ENCODE results near the gene ATL1. TPM values are rescaled to one million over a fixed set of nuclear protein-coding genes. Genes with fewer than 3 reads are reported as not detected.
A peak's percentile ranks its signal among the peaks of the same experiment; 100 is the strongest.
"Not testable (repeated sequence)": the region's sequence is repeated elsewhere in the genome, so short reads cannot be mapped to it uniquely, and the experiment has no call there.

The ATL1 gene
- total and polyA plus RNA-seq, 4 donors: 3.9 to 11.0 (median 8.6) TPM

- peak; percentile 4 for ATAC-seq (ENCODE audit: low FRiP score)
- Histone ChIP-seq H3K27me3 (ENCODE audit: control insufficient read depth in 1 of 2, insufficient read depth in 2 of 2, low read length in 1 of 2) (no peaks in the 10 kb centered on the region), H3K9me3 (ENCODE audit: control insufficient read depth, low read length) (no peaks in the 10 kb centered on the region), H3K4me3 (ENCODE audit: low read length in 2 of 2) (no peak overlapping the region), H3K27ac (ENCODE audit: low read depth in 1 of 2, low read length in 2 of 2) (no peak overlapping the region), H3K36me3 (ENCODE audit: control insufficient read depth in 1 of 2, insufficient read depth in 2 of 2, low read length in 1 of 2) (no peaks in the 10 kb centered on the region), H3K4me1 (ENCODE audit: control insufficient read depth in 1 of 2, insufficient read depth in 2 of 2, low read length in 2 of 2) (no peaks in the 10 kb centered on the region)
- 34 to 36% methylated on average over 5 of the region's 5 CpGs for WGBS, 2 donors
- intact Hi-C loops (cut with DNase I): loop anchor here in 1 of 2 donors (10.0 kb wide), 1 partner anchor 668 kb away; no protein-coding TSS in a partner anchor
- no peak for DNase-seq
Measured at GRCh38 chr14:50533241-50533705, 26.7 kb upstream of the ATL1 start.

- no peaks in the 10 kb centered on the region for H3K4me1 ChIP-seq (ENCODE audit: control insufficient read depth in 1 of 2, insufficient read depth in 2 of 2, low read length in 2 of 2)
Measured at GRCh38 chr14:50533806-50534205, 26.1 kb upstream of the ATL1 start.

GRCh38 chr14:50534416-50534815 is 25.5 kb upstream of the ATL1 start:
- Histone ChIP-seq H3K4me1 (ENCODE audit: control insufficient read depth in 1 of 2, insufficient read depth in 2 of 2, low read length in 2 of 2) (no peaks in the 10 kb centered on the region), H3K36me3 (ENCODE audit: control insufficient read depth in 1 of 2, insufficient read depth in 2 of 2, low read length in 1 of 2) (no peaks in the 10 kb centered on the region), H3K4me3 (ENCODE audit: low read length in 2 of 2) (no peak overlapping the region), H3K9me3 (ENCODE audit: control insufficient read depth, low read length) (no peaks in the 10 kb centered on the region), H3K27me3 (ENCODE audit: control insufficient read depth in 1 of 2, insufficient read depth in 2 of 2, low read length in 1 of 2) (no peaks in the 10 kb centered on the region), H3K27ac (ENCODE audit: low read depth in 1 of 2, low read length in 2 of 2) (no peak overlapping the region)
- DNase-seq (no peak), ATAC-seq (ENCODE audit: low FRiP score) (no peak)
- intact Hi-C loops (cut with DNase I): loop anchor here in 1 of 2 donors (10.0 kb wide), 1 partner anchor 670 kb away; no protein-coding TSS in a partner anchor
- 86 to 88% methylated on average over 3 of the region's 3 CpGs for WGBS, 2 donors

More at GRCh38 chr14:50533806-50534205, 26.1 kb upstream of the ATL1 start:
- H3K9me3 ChIP-seq (ENCODE audit: control insufficient read depth, low read length): no peaks in the 10 kb centered on the region
- DNase-seq (no peak), ATAC-seq (ENCODE audit: low FRiP score) (no peak)
- intact Hi-C loops (cut with DNase I): loop anchor here in 1 of 2 donors (10.0 kb wide), 1 partner anchor 669 kb away; no protein-coding TSS in a partner anchor
- WGBS, 2 donors: 75 to 82% methylated on average over 3 of the region's 3 CpGs
- H3K27ac ChIP-seq (ENCODE audit: low read depth in 1 of 2, low read length in 2 of 2): no peak overlapping the region
- H3K27me3 ChIP-seq (ENCODE audit: control insufficient read depth in 1 of 2, insufficient read depth in 2 of 2, low read length in 1 of 2): no peaks in the 10 kb centered on the region
- no peaks in the 10 kb centered on the region for H3K36me3 ChIP-seq (ENCODE audit: control insufficient read depth in 1 of 2, insufficient read depth in 2 of 2, low read length in 1 of 2)
- H3K4me3 ChIP-seq (ENCODE audit: low read length in 2 of 2): no peak overlapping the region

- no peaks in the 10 kb centered on the region for H3K4me1 ChIP-seq (ENCODE audit: control insufficient read depth in 1 of 2, insufficient read depth in 2 of 2, low read length in 2 of 2)
- ATAC-seq (ENCODE audit: low FRiP score) (no peak), DNase-seq (no peak)
- H3K27me3 ChIP-seq (ENCODE audit: control insufficient read depth in 1 of 2, insufficient read depth in 2 of 2, low read length in 1 of 2): no peaks in the 10 kb centered on the region
- H3K27ac ChIP-seq (ENCODE audit: low read depth in 1 of 2, low read length in 2 of 2): no peak overlapping the region
- intact Hi-C loops (cut with DNase I): loop anchor here in 1 of 2 donors (10.0 kb wide), 1 partner anchor 670 kb away; no protein-coding TSS in a partner anchor
- no peak overlapping the region for H3K4me3 ChIP-seq (ENCODE audit: low read length in 2 of 2)
- H3K36me3 ChIP-seq (ENCODE audit: control insufficient read depth in 1 of 2, insufficient read depth in 2 of 2, low read length in 1 of 2): no peaks in the 10 kb centered on the region
- WGBS, 2 donors: 87 to 89% methylated on average over 1 of the region's 1 CpG
- no peaks in the 10 kb centered on the region for H3K9me3 ChIP-seq (ENCODE audit: control insufficient read depth, low read length)
Measured at GRCh38 chr14:50534997-50535396, 24.9 kb upstream of the ATL1 start.

- intact Hi-C loops (cut with DNase I): loop anchor here in 1 of 2 donors (10.0 kb wide), 1 partner anchor 673 kb away; no protein-coding TSS in a partner anchor
- H3K4me3 ChIP-seq (ENCODE audit: low read length in 2 of 2); DNase-seq; ATAC-seq (ENCODE audit: low FRiP score); H3K36me3 ChIP-seq (ENCODE audit: control insufficient read depth in 1 of 2, insufficient read depth in 2 of 2, low read length in 1 of 2); H3K9me3 ChIP-seq (ENCODE audit: control insufficient read depth, low read length); H3K27ac ChIP-seq (ENCODE audit: low read depth in 1 of 2, low read length in 2 of 2); H3K4me1 ChIP-seq (ENCODE audit: control insufficient read depth in 1 of 2, insufficient read depth in 2 of 2, low read length in 2 of 2); H3K27me3 ChIP-seq (ENCODE audit: control insufficient read depth in 1 of 2, insufficient read depth in 2 of 2, low read length in 1 of 2): not testable (repeated sequence)
- 61 to 64% methylated on average over 4 of the region's 4 CpGs for WGBS, 2 donors
Measured at GRCh38 chr14:50538034-50538433, 21.9 kb upstream of the ATL1 start.

GRCh38 chr14:50539051-50539450 is 20.9 kb upstream of the ATL1 start:
- Histone ChIP-seq H3K4me1 (ENCODE audit: control insufficient read depth in 1 of 2, insufficient read depth in 2 of 2, low read length in 2 of 2) (no peaks in the 10 kb centered on the region), H3K27ac (ENCODE audit: low read depth in 1 of 2, low read length in 2 of 2) (no peak overlapping the region), H3K4me3 (ENCODE audit: low read length in 2 of 2) (no peak overlapping the region), H3K9me3 (ENCODE audit: control insufficient read depth, low read length) (no peaks in the 10 kb centered on the region), H3K36me3 (ENCODE audit: control insufficient read depth in 1 of 2, insufficient read depth in 2 of 2, low read length in 1 of 2) (no peaks in the 10 kb centered on the region), H3K27me3 (ENCODE audit: control insufficient read depth in 1 of 2, insufficient read depth in 2 of 2, low read length in 1 of 2) (no peaks in the 10 kb centered on the region)
- no peak for DNase-seq
- intact Hi-C loops (cut with DNase I): loop anchor here in 1 of 2 donors (10.0 kb wide), 1 partner anchor 674 kb away; no protein-coding TSS in a partner anchor
- no peak for ATAC-seq (ENCODE audit: low FRiP score)

- DNase-seq: no peak
- intact Hi-C loops (cut with DNase I): loop anchor here in 1 of 2 donors (5.0 kb wide), 1 partner anchor 236 kb away; no protein-coding TSS in a partner anchor
- no peaks in the 10 kb centered on the region for H3K4me1 ChIP-seq (ENCODE audit: control insufficient read depth in 1 of 2, insufficient read depth in 2 of 2, low read length in 2 of 2)
- no peaks in the 10 kb centered on the region for H3K27me3 ChIP-seq (ENCODE audit: control insufficient read depth in 1 of 2, insufficient read depth in 2 of 2, low read length in 1 of 2)
- 73 to 80% methylated on average over 1 of the region's 1 CpG for WGBS, 2 donors
- no peak overlapping the region for H3K27ac ChIP-seq (ENCODE audit: low read depth in 1 of 2, low read length in 2 of 2)
- H3K4me3 ChIP-seq (ENCODE audit: low read length in 2 of 2): no peak overlapping the region
- no peak for ATAC-seq (ENCODE audit: low FRiP score)
- no peaks in the 10 kb centered on the region for H3K36me3 ChIP-seq (ENCODE audit: control insufficient read depth in 1 of 2, insufficient read depth in 2 of 2, low read length in 1 of 2)
- H3K9me3 ChIP-seq (ENCODE audit: control insufficient read depth, low read length): no peaks in the 10 kb centered on the region
Measured at GRCh38 chr14:50541159-50541567, 18.8 kb upstream of the ATL1 start.

- no peak overlapping the region for H3K27ac ChIP-seq (ENCODE audit: low read depth in 1 of 2, low read length in 2 of 2)
- intact Hi-C loops (cut with DNase I): loop anchor here (2.0 to 5.0 kb wide), 2 partner anchors 234 to 236 kb away; no protein-coding TSS in a partner anchor
- DNase-seq (no peak), ATAC-seq (ENCODE audit: low FRiP score) (peak; percentile 59)
- H3K4me1 ChIP-seq (ENCODE audit: control insufficient read depth in 1 of 2, insufficient read depth in 2 of 2, low read length in 2 of 2): no peaks in the 10 kb centered on the region
- H3K9me3 ChIP-seq (ENCODE audit: control insufficient read depth, low read length): no peaks in the 10 kb centered on the region
- H3K4me3 ChIP-seq (ENCODE audit: low read length in 2 of 2): no peak overlapping the region
- 4% methylated on average over 2 of the region's 2 CpGs for WGBS, 2 donors
- no peaks in the 10 kb centered on the region for H3K36me3 ChIP-seq (ENCODE audit: control insufficient read depth in 1 of 2, insufficient read depth in 2 of 2, low read length in 1 of 2)
- no peaks in the 10 kb centered on the region for H3K27me3 ChIP-seq (ENCODE audit: control insufficient read depth in 1 of 2, insufficient read depth in 2 of 2, low read length in 1 of 2)
Measured at GRCh38 chr14:50542941-50543418, 17.0 kb upstream of the ATL1 start.

- DNase-seq: no peak
- H3K4me3 ChIP-seq (ENCODE audit: low read length in 2 of 2): no peak overlapping the region
- H3K9me3 ChIP-seq (ENCODE audit: control insufficient read depth, low read length): no peaks in the 10 kb centered on the region
- no peaks in the 10 kb centered on the region for H3K4me1 ChIP-seq (ENCODE audit: control insufficient read depth in 1 of 2, insufficient read depth in 2 of 2, low read length in 2 of 2)
- WGBS, 2 donors: 70 to 76% methylated on average over 3 of the region's 3 CpGs
- intact Hi-C loops (cut with DNase I): loop anchor here in 1 of 2 donors (5.0 kb wide), 1 partner anchor 232 kb away; no protein-coding TSS in a partner anchor
- no peaks in the 10 kb centered on the region for H3K36me3 ChIP-seq (ENCODE audit: control insufficient read depth in 1 of 2, insufficient read depth in 2 of 2, low read length in 1 of 2)
- H3K27ac ChIP-seq (ENCODE audit: low read depth in 1 of 2, low read length in 2 of 2): no peak overlapping the region
- no peak for ATAC-seq (ENCODE audit: low FRiP score)
- H3K27me3 ChIP-seq (ENCODE audit: control insufficient read depth in 1 of 2, insufficient read depth in 2 of 2, low read length in 1 of 2): peaks cover 0 to 2% of the 10 kb centered on the region in 2 donors
Measured at GRCh38 chr14:50544911-50545310, 15.0 kb upstream of the ATL1 start.

Measured in aorta (tissue), 5 donors.